ENCODE measurements around the gene AGBL4. TPM values are rescaled to one million over a fixed set of nuclear protein-coding genes. Genes with fewer than 3 reads are reported as not detected.

The AGBL4 gene
- total RNA-seq, 1 experiment from 2014 or later = not detected

GRCh38 chr1:48939828-48940227 lies 1083.9 kb downstream of the AGBL4 start:
- TF ChIP-seq CTCF (IDR thresholded peaks at IDR 0.05; ENCODE audit: insufficient read depth in 1 of 2, low read depth in 1 of 2, low read length in 1 of 2, severe bottlenecking in 1 of 2, unreplicated experiment in 1 of 2) = no peak
- H3K4me1 Mint-ChIP-seq (ENCODE audit: low read depth, unreplicated experiment) = no peaks in the 10 kb centered on the region
- DNase-seq = no peak
- no peaks in the 10 kb centered on the region for H3K27me3 Mint-ChIP-seq (ENCODE audit: insufficient read depth, unreplicated experiment)
- H3K27ac Mint-ChIP-seq (ENCODE audit: unreplicated experiment) = no peak overlapping the region
- CTCF ChIA-PET = no interaction called here
- H3K36me3 ChIP-seq (ENCODE audit: control insufficient read depth, insufficient read depth, low read length) = no peaks in the 10 kb centered on the region
- POLR2A ChIA-PET = no interaction called here
- H3K4me3 Mint-ChIP-seq (ENCODE audit: unreplicated experiment) = no peak overlapping the region
- H3K9me3 Mint-ChIP-seq (ENCODE audit: unreplicated experiment) = no peaks in the 10 kb centered on the region
- no peaks in the 10 kb centered on the region for H3K4me1 ChIP-seq
- BruUV-seq (replicated peaks) = no TSS peak
- no peaks in the 10 kb centered on the region for H3K9me3 ChIP-seq
- no peaks in the 10 kb centered on the region for H3K36me3 Mint-ChIP-seq (ENCODE audit: insufficient read depth, unreplicated experiment)
- intact Hi-C loops (cut with micrococcal nuclease; ENCODE audit: unreplicated experiment) = no loop called here
- H3K27me3 ChIP-seq (replicated peaks; ENCODE audit: control insufficient read depth, insufficient read depth, low read length) = no peaks in the 10 kb centered on the region
- no peak overlapping the region for H3K4me3 ChIP-seq (ENCODE audit: low read depth, low read length)

GRCh38 chr1:48939042-48939441 lies 1084.7 kb downstream of the AGBL4 start:
- H3K4me3 Mint-ChIP-seq (ENCODE audit: unreplicated experiment) = no peak overlapping the region
- ChIA-PET CTCF (no interaction called here), POLR2A (no interaction called here)
- no peaks in the 10 kb centered on the region for H3K9me3 Mint-ChIP-seq (ENCODE audit: unreplicated experiment)
- DNase-seq = no peak
- Histone ChIP-seq H3K4me3 (ENCODE audit: low read depth, low read length) (no peak overlapping the region), H3K27me3 (replicated peaks; ENCODE audit: control insufficient read depth, insufficient read depth, low read length) (no peaks in the 10 kb centered on the region), H3K9me3 (no peaks in the 10 kb centered on the region), H3K36me3 (ENCODE audit: control insufficient read depth, insufficient read depth, low read length) (no peaks in the 10 kb centered on the region), H3K4me1 (no peaks in the 10 kb centered on the region)
- H3K27me3 Mint-ChIP-seq (ENCODE audit: insufficient read depth, unreplicated experiment) = no peaks in the 10 kb centered on the region
- TF ChIP-seq CTCF (IDR thresholded peaks at IDR 0.05; ENCODE audit: insufficient read depth in 1 of 2, low read depth in 1 of 2, low read length in 1 of 2, severe bottlenecking in 1 of 2, unreplicated experiment in 1 of 2) = no peak
- no peaks in the 10 kb centered on the region for H3K4me1 Mint-ChIP-seq (ENCODE audit: low read depth, unreplicated experiment)
- no TSS peak for BruUV-seq (replicated peaks)
- intact Hi-C loops (cut with micrococcal nuclease; ENCODE audit: unreplicated experiment) = no loop called here
- H3K27ac Mint-ChIP-seq (ENCODE audit: unreplicated experiment) = no peak overlapping the region
- no peaks in the 10 kb centered on the region for H3K36me3 Mint-ChIP-seq (ENCODE audit: insufficient read depth, unreplicated experiment)

- Mint-ChIP-seq H3K27ac (ENCODE audit: unreplicated experiment) (no peak overlapping the region), H3K4me1 (ENCODE audit: low read depth, unreplicated experiment) (no peaks in the 10 kb centered on the region), H3K9me3 (ENCODE audit: unreplicated experiment) (no peaks in the 10 kb centered on the region), H3K36me3 (ENCODE audit: insufficient read depth, unreplicated experiment) (no peaks in the 10 kb centered on the region), H3K4me3 (ENCODE audit: unreplicated experiment) (no peak overlapping the region), H3K27me3 (ENCODE audit: insufficient read depth, unreplicated experiment) (no peaks in the 10 kb centered on the region)
- no peaks in the 10 kb centered on the region for H3K9me3 ChIP-seq
- ChIA-PET POLR2A (no interaction called here), CTCF (no interaction called here)
- H3K36me3 ChIP-seq (ENCODE audit: control insufficient read depth, insufficient read depth, low read length) = no peaks in the 10 kb centered on the region
- BruUV-seq (replicated peaks) = no TSS peak
- no peak for DNase-seq
- no peaks in the 10 kb centered on the region for H3K27me3 ChIP-seq (replicated peaks; ENCODE audit: control insufficient read depth, insufficient read depth, low read length)
- no peaks in the 10 kb centered on the region for H3K4me1 ChIP-seq
- no peak overlapping the region for H3K4me3 ChIP-seq (ENCODE audit: low read depth, low read length)
- intact Hi-C loops (cut with micrococcal nuclease; ENCODE audit: unreplicated experiment) = no loop called here
- no peak for TF ChIP-seq CTCF (IDR thresholded peaks at IDR 0.05; ENCODE audit: insufficient read depth in 1 of 2, low read depth in 1 of 2, low read length in 1 of 2, severe bottlenecking in 1 of 2, unreplicated experiment in 1 of 2)
Measured at GRCh38 chr1:48937732-48938131, 1086.0 kb downstream of the AGBL4 start.
